ENCODE results near the gene ADGRG1. TPM values are rescaled to one million over a fixed set of nuclear protein-coding genes. Genes with fewer than 3 reads are reported as not detected.

ADGRG1 gene
- total RNA-seq, 1 donor from 2014 or later = 41.1 TPM

DNA sequence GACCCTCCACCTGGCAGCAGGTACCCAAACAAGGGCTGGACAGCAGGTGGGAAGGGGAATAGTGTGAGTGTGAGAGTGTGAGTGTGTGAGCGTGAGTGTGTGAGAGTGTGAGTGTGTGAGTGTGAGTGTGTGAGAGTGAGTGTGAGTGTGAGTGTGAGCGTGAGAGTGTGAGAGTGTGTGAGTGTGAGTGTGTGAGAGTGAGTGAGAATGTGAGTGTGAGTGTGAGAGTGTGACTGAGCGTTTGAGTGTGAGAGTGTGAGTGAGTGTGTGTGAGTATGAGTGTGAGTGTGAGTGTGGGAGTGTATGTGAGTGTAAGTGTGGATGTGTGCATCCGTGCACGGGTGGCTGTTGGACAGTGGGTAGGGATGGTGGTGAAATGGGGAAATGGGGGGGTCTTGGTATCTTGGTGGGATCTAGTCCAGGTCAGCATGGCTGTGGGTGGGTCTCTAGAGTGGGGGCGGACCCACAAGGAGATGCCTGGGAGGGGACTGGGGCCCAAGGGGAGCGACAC lies 408 bp downstream of the ADGRG1 start:
- peaks cover 3% of the 10 kb centered on the region for H3K27me3 Mint-ChIP-seq
- H3K4me1 Mint-ChIP-seq (ENCODE audit: unreplicated experiment) = peaks cover 50% of the 10 kb centered on the region
- no peak for DNase-seq (ENCODE audit: extremely low spot score, unreplicated experiment)
- H3K27ac Mint-ChIP-seq = peak overlapping the region; percentile 83
- no peaks in the 10 kb centered on the region for H3K9me3 Mint-ChIP-seq
- H3K4me3 Mint-ChIP-seq = peak overlapping the region; percentile 76
- TF ChIP-seq, protein P1, sequence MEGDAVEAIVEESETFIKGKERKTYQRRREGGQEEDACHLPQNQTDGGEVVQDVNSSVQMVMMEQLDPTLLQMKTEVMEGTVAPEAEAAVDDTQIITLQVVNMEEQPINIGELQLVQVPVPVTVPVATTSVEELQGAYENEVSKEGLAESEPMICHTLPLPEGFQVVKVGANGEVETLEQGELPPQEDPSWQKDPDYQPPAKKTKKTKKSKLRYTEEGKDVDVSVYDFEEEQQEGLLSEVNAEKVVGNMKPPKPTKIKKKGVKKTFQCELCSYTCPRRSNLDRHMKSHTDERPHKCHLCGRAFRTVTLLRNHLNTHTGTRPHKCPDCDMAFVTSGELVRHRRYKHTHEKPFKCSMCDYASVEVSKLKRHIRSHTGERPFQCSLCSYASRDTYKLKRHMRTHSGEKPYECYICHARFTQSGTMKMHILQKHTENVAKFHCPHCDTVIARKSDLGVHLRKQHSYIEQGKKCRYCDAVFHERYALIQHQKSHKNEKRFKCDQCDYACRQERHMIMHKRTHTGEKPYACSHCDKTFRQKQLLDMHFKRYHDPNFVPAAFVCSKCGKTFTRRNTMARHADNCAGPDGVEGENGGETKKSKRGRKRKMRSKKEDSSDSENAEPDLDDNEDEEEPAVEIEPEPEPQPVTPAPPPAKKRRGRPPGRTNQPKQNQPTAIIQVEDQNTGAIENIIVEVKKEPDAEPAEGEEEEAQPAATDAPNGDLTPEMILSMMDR (conservative IDR thresholded peaks at IDR 0.05) = no peak
- H3K36me3 Mint-ChIP-seq = no peaks in the 10 kb centered on the region

- TF ChIP-seq, protein P1 (conservative IDR thresholded peaks at IDR 0.05) = no peak
- no peak overlapping the region for H3K4me3 Mint-ChIP-seq
- no peak for DNase-seq (ENCODE audit: extremely low spot score, unreplicated experiment)
- H3K9me3 Mint-ChIP-seq = no peaks in the 10 kb centered on the region
- H3K27ac Mint-ChIP-seq = no peak overlapping the region
- peaks cover 3% of the 10 kb centered on the region for H3K27me3 Mint-ChIP-seq
- H3K4me1 Mint-ChIP-seq (ENCODE audit: unreplicated experiment) = peaks cover 46% of the 10 kb centered on the region
- H3K36me3 Mint-ChIP-seq = no peaks in the 10 kb centered on the region
Measured at GRCh38 chr16:57629516-57630406, 1.3 kb downstream of the ADGRG1 start.

- Mint-ChIP-seq H3K27ac (peak overlapping the region; percentile 29), H3K36me3 (no peaks in the 10 kb centered on the region), H3K4me3 (no peak overlapping the region), H3K27me3 (peaks cover 3% of the 10 kb centered on the region), H3K4me1 (ENCODE audit: unreplicated experiment) (peaks cover 39% of the 10 kb centered on the region), H3K9me3 (no peaks in the 10 kb centered on the region)
- TF ChIP-seq, protein P1 (conservative IDR thresholded peaks at IDR 0.05) = no peak
- DNase-seq (ENCODE audit: extremely low spot score, unreplicated experiment) = no peak
Measured at GRCh38 chr16:57630407-57630797, 2.0 kb downstream of the ADGRG1 start.

GRCh38 chr16:57630931-57631845 lies 2.8 kb downstream of the ADGRG1 start:
- H3K9me3 Mint-ChIP-seq = no peaks in the 10 kb centered on the region
- TF ChIP-seq, protein P1 (conservative IDR thresholded peaks at IDR 0.05) = no peak
- H3K36me3 Mint-ChIP-seq = no peaks in the 10 kb centered on the region
- peak overlapping the region; percentile 29 for H3K27ac Mint-ChIP-seq
- H3K4me1 Mint-ChIP-seq (ENCODE audit: unreplicated experiment) = peaks cover 35% of the 10 kb centered on the region
- peaks cover 3% of the 10 kb centered on the region for H3K27me3 Mint-ChIP-seq
- DNase-seq (ENCODE audit: extremely low spot score, unreplicated experiment) = no peak
- no peak overlapping the region for H3K4me3 Mint-ChIP-seq

- no peaks in the 10 kb centered on the region for H3K36me3 Mint-ChIP-seq
- TF ChIP-seq, protein P1 (conservative IDR thresholded peaks at IDR 0.05) = no peak
- peaks cover under 1% of the 10 kb centered on the region for H3K27me3 Mint-ChIP-seq
- H3K9me3 Mint-ChIP-seq = no peaks in the 10 kb centered on the region
- H3K27ac Mint-ChIP-seq = no peak overlapping the region
- H3K4me3 Mint-ChIP-seq = no peak overlapping the region
- no peak for DNase-seq (ENCODE audit: extremely low spot score, unreplicated experiment)
- peaks cover 31% of the 10 kb centered on the region for H3K4me1 Mint-ChIP-seq (ENCODE audit: unreplicated experiment)
Measured at GRCh38 chr16:57632568-57632967, 4.1 kb downstream of the ADGRG1 start.
